ENCODE measurements around the gene G6PC1. TPM values are rescaled to one million over a fixed set of nuclear protein-coding genes. Genes with fewer than 3 reads are reported as not detected.
"Not testable (repeated sequence)": the region's sequence is repeated elsewhere in the genome, so short reads cannot be mapped to it uniquely, and the experiment has no call there.

The G6PC1 gene
- total and polyA plus RNA-seq, 2 experiments from 2014 or later = not detected

GRCh38 chr17:42857389-42857788, 43.2 kb upstream of the G6PC1 start:
- in situ Hi-C loops (cut with MboI) = no loop called here
- H3K9me2 ChIP-seq (ENCODE audit: insufficient read depth) = no peaks in the 10 kb centered on the region
- WGBS, 2 experiments (ENCODE audit: low coverage in 1 of 2, low lambda C conversion rate in 2 of 2, missing lambda C conversion rate in 2 of 2) = 90% methylated on average over 1 of the region's 1 CpG
- no peak overlapping the region for H3K4me2 ChIP-seq (ENCODE audit: unreplicated experiment)
- H3K27ac ChIP-seq = no peak overlapping the region
- H3K36me3 ChIP-seq (ENCODE audit: low read depth) = no peaks in the 10 kb centered on the region
- no peak overlapping the region for H2AFZ ChIP-seq
- H3K79me2 ChIP-seq (ENCODE audit: insufficient read depth) = no peaks in the 10 kb centered on the region
- no peak for TF ChIP-seq EZH2phosphoT487 (IDR thresholded peaks at IDR 0.05; ENCODE audit: insufficient read depth, low read depth)
- TF ChIP-seq EZH2 (IDR thresholded peaks at IDR 0.05; ENCODE audit: insufficient read depth, poor library complexity, severe bottlenecking) = no peak
- H3K4me3 ChIP-seq = no peak overlapping the region
- no peaks in the 10 kb centered on the region for H3K4me1 ChIP-seq (ENCODE audit: insufficient read depth)
- DNase-seq = no peak
- no peaks in the 10 kb centered on the region for H3K9me3 ChIP-seq (ENCODE audit: low read depth)
- H3K27me3 ChIP-seq (replicated peaks; ENCODE audit: insufficient read depth) = no peaks in the 10 kb centered on the region
- H4K20me1 ChIP-seq (ENCODE audit: insufficient read depth) = no peaks in the 10 kb centered on the region
- no peaks in the 10 kb centered on the region for H3F3A ChIP-seq (ENCODE audit: insufficient read depth)
- no peak overlapping the region for H3K9ac ChIP-seq

DNA sequence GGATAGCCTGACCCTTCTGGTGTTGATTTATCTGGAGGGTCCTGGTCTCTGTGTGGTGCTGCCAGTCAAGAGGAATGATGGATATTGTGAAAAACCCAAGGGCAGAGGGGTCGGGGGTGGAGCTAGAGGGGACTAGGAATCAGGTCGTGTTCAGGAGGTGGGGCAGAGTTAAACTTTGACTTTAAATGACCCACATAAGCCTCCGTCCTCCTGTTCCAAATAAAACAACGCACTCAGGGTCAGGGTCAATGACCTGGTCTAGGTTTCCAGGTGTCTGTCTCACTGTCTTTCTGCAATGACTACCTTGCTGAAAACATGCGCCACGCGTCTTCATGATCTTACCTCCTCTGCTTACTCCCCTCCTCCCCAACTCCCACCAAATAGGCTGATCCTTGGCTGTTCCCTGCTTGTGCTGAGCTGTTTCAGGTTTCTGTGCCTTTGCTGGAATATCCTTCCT, 34.9 kb upstream of the G6PC1 start:
- Histone ChIP-seq H3K9ac (no peak overlapping the region), H2AFZ (no peak overlapping the region), H3K9me2 (ENCODE audit: insufficient read depth) (no peaks in the 10 kb centered on the region), H3K4me2 (ENCODE audit: unreplicated experiment) (no peak overlapping the region), H3K79me2 (ENCODE audit: insufficient read depth) (no peaks in the 10 kb centered on the region), H3K27me3 (replicated peaks; ENCODE audit: insufficient read depth) (no peaks in the 10 kb centered on the region), H3K27ac (no peak overlapping the region), H3K4me1 (ENCODE audit: insufficient read depth) (peaks cover 13% of the 10 kb centered on the region), H3K36me3 (ENCODE audit: low read depth) (no peaks in the 10 kb centered on the region), H3F3A (ENCODE audit: insufficient read depth) (peaks cover 7% of the 10 kb centered on the region; the same call in 1 of the 2 replicates), H3K4me3 (no peak overlapping the region), H3K9me3 (ENCODE audit: low read depth) (no peaks in the 10 kb centered on the region), H4K20me1 (ENCODE audit: insufficient read depth) (no peaks in the 10 kb centered on the region)
- WGBS, 2 experiments (ENCODE audit: low coverage in 1 of 2, low lambda C conversion rate in 2 of 2, missing lambda C conversion rate in 2 of 2) = 70 to 74% methylated on average over 7 of the region's 7 CpGs
- in situ Hi-C loops (cut with MboI) = no loop called here
- TF ChIP-seq EZH2 (IDR thresholded peaks at IDR 0.05; ENCODE audit: insufficient read depth, poor library complexity, severe bottlenecking) = no peak
- no peak for TF ChIP-seq EZH2phosphoT487 (IDR thresholded peaks at IDR 0.05; ENCODE audit: insufficient read depth, low read depth)
- no peak for DNase-seq

GRCh38 chr17:42866216-42866615, 34.4 kb upstream of the G6PC1 start:
- in situ Hi-C loops (cut with MboI) = no loop called here
- DNase-seq = no peak
- no peaks in the 10 kb centered on the region for H4K20me1 ChIP-seq (ENCODE audit: insufficient read depth)
- no peak overlapping the region for H3K4me3 ChIP-seq
- peaks cover 13% of the 10 kb centered on the region for H3K4me1 ChIP-seq (ENCODE audit: insufficient read depth)
- no peaks in the 10 kb centered on the region for H3K9me2 ChIP-seq (ENCODE audit: insufficient read depth)
- H3K36me3 ChIP-seq (ENCODE audit: low read depth) = no peaks in the 10 kb centered on the region
- TF ChIP-seq EZH2phosphoT487 (IDR thresholded peaks at IDR 0.05; ENCODE audit: insufficient read depth, low read depth) (no peak), EZH2 (IDR thresholded peaks at IDR 0.05; ENCODE audit: insufficient read depth, poor library complexity, severe bottlenecking) (no peak)
- H3F3A ChIP-seq (ENCODE audit: insufficient read depth) = peaks cover 7% of the 10 kb centered on the region; the same call in 1 of the 2 replicates
- H3K4me2 ChIP-seq (ENCODE audit: unreplicated experiment) = no peak overlapping the region
- H3K27ac ChIP-seq = no peak overlapping the region
- no peaks in the 10 kb centered on the region for H3K9me3 ChIP-seq (ENCODE audit: low read depth)
- H2AFZ ChIP-seq = no peak overlapping the region
- WGBS, 2 experiments (ENCODE audit: low coverage in 1 of 2, low lambda C conversion rate in 2 of 2, missing lambda C conversion rate in 2 of 2) = 79 to 86% methylated on average over 4 of the region's 4 CpGs
- H3K79me2 ChIP-seq (ENCODE audit: insufficient read depth) = no peaks in the 10 kb centered on the region
- no peak overlapping the region for H3K9ac ChIP-seq
- no peaks in the 10 kb centered on the region for H3K27me3 ChIP-seq (replicated peaks; ENCODE audit: insufficient read depth)

- H3K4me2 ChIP-seq (ENCODE audit: unreplicated experiment) = no peak overlapping the region
- no peak overlapping the region for H3K27ac ChIP-seq
- no peaks in the 10 kb centered on the region for H3K9me3 ChIP-seq (ENCODE audit: low read depth)
- no peak for TF ChIP-seq EZH2 (IDR thresholded peaks at IDR 0.05; ENCODE audit: insufficient read depth, poor library complexity, severe bottlenecking)
- TF ChIP-seq EZH2phosphoT487 (IDR thresholded peaks at IDR 0.05; ENCODE audit: insufficient read depth, low read depth) = no peak
- H3K9me2 ChIP-seq (ENCODE audit: insufficient read depth) = no peaks in the 10 kb centered on the region
- peaks cover 13% of the 10 kb centered on the region for H3K4me1 ChIP-seq (ENCODE audit: insufficient read depth)
- no peaks in the 10 kb centered on the region for H3K27me3 ChIP-seq (replicated peaks; ENCODE audit: insufficient read depth)
- H3K4me3 ChIP-seq = no peak overlapping the region
- DNase-seq = no peak
- H4K20me1 ChIP-seq (ENCODE audit: insufficient read depth) = no peaks in the 10 kb centered on the region
- in situ Hi-C loops (cut with MboI) = no loop called here
- no peak overlapping the region for H3K9ac ChIP-seq
- no peak overlapping the region for H2AFZ ChIP-seq
- no peaks in the 10 kb centered on the region for H3K36me3 ChIP-seq (ENCODE audit: low read depth)
- peaks cover 7% of the 10 kb centered on the region; the same call in 1 of the 2 replicates for H3F3A ChIP-seq (ENCODE audit: insufficient read depth)
- H3K79me2 ChIP-seq (ENCODE audit: insufficient read depth) = no peaks in the 10 kb centered on the region
- 71 to 79% methylated on average over 9 to 11 of the region's 12 CpGs for WGBS, 2 experiments (ENCODE audit: low coverage in 1 of 2, low lambda C conversion rate in 2 of 2, missing lambda C conversion rate in 2 of 2)
These were observed 33.7 kb upstream of the G6PC1 start for GRCh38 chr17:42866631-42867575.

- H3K27me3 ChIP-seq (replicated peaks; ENCODE audit: insufficient read depth); H3K9me3 ChIP-seq (ENCODE audit: low read depth); H3K36me3 ChIP-seq (ENCODE audit: low read depth); H3K9me2 ChIP-seq (ENCODE audit: insufficient read depth); H3K9ac ChIP-seq; H3K27ac ChIP-seq; H3K79me2 ChIP-seq (ENCODE audit: insufficient read depth); H3F3A ChIP-seq (ENCODE audit: insufficient read depth); H3K4me3 ChIP-seq; H4K20me1 ChIP-seq (ENCODE audit: insufficient read depth); H2AFZ ChIP-seq; in situ Hi-C loops (cut with MboI); DNase-seq; H3K4me2 ChIP-seq (ENCODE audit: unreplicated experiment): not testable (repeated sequence)
- H3K4me1 ChIP-seq (ENCODE audit: insufficient read depth) = peaks cover 13% of the 10 kb centered on the region
- WGBS, 2 experiments (ENCODE audit: low coverage in 1 of 2, low lambda C conversion rate in 2 of 2, missing lambda C conversion rate in 2 of 2) = 83% methylated on average over 13 to 20 of the region's 21 CpGs
These were observed 32.8 kb upstream of the G6PC1 start for GRCh38 chr17:42867694-42868261.

Measured in GM23248 (cell line).